ENCODE measurements around the gene DNAI2. TPM values are rescaled to one million over a fixed set of nuclear protein-coding genes. Genes with fewer than 3 reads are reported as not detected.

Gene DNAI2
- total and polyA plus RNA-seq, 9 of the 15 experiments (the other 6 are each of a cell fraction or from before 2014, with no cell fraction given), result not detected

DNA sequence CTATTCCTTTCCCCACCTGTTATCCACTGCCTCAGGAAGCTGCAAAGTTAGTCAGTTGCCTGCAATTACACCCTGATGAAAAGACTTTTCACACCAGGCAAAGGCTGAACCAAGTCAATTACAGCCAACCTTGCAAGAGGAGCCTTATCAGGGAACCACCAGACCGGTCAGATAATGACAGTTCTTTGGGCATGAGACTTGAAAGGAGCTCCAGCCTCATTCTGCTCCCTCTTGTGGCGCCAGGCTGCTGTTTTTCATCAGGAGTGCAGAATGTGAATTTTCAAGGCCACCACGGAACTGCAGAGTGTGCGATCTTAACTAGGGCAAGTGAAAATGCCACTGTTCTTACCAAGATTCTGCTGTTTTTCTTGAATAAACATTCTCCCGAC lies 22.5 kb downstream of the DNAI2 start (continued):
- TF ChIP-seq ZNF699 (CRISPR knock-in tag; IDR thresholded peaks at IDR 0.05; ENCODE audit: insufficient replicate concordance) (no peak), POU5F1 (IDR thresholded peaks at IDR 0.05; ENCODE audit: borderline replicate concordance, low read depth, low read length, partially characterized antibody) (peak; percentile 31), ZNF445 (CRISPR knock-in tag; IDR thresholded peaks at IDR 0.05; ENCODE audit: low read depth) (no peak), ZNF436 (CRISPR knock-in tag; IDR thresholded peaks at IDR 0.05) (no peak), HSF4 (CRISPR knock-in tag; IDR thresholded peaks at IDR 0.05; ENCODE audit: borderline replicate concordance) (no peak), PBX2 (CRISPR knock-in tag; IDR thresholded peaks at IDR 0.05; ENCODE audit: low read depth) (no peak), PBX2 (tag; conservative IDR thresholded peaks at IDR 0.05; ENCODE audit: low read depth) (peak; percentile 54), MCM2 (IDR thresholded peaks at IDR 0.05; ENCODE audit: low read depth) (no peak), ZNF347 (CRISPR knock-in tag; IDR thresholded peaks at IDR 0.05; ENCODE audit: low read depth) (no peak), ZBTB34 (CRISPR knock-in tag; IDR thresholded peaks at IDR 0.05) (no peak), PCBP2 (IDR thresholded peaks at IDR 0.05; ENCODE audit: low read depth, low read length, poor library complexity, severe bottlenecking) (no peak), MCM5 (IDR thresholded peaks at IDR 0.05; ENCODE audit: low read depth) (no peak), ZBTB2 (IDR thresholded peaks at IDR 0.05) (peak; percentile 42; the same call in 1 of the 2 replicates), THRAP3 (IDR thresholded peaks at IDR 0.05; ENCODE audit: borderline replicate concordance) (no peak)
- TF ChIP-seq, protein P1, sequence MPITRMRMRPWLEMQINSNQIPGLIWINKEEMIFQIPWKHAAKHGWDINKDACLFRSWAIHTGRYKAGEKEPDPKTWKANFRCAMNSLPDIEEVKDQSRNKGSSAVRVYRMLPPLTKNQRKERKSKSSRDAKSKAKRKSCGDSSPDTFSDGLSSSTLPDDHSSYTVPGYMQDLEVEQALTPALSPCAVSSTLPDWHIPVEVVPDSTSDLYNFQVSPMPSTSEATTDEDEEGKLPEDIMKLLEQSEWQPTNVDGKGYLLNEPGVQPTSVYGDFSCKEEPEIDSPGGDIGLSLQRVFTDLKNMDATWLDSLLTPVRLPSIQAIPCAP (CRISPR knock-in tag; IDR thresholded peaks at IDR 0.05; ENCODE audit: borderline replicate concordance), result no peak
- TF ChIP-seq, protein P2, sequence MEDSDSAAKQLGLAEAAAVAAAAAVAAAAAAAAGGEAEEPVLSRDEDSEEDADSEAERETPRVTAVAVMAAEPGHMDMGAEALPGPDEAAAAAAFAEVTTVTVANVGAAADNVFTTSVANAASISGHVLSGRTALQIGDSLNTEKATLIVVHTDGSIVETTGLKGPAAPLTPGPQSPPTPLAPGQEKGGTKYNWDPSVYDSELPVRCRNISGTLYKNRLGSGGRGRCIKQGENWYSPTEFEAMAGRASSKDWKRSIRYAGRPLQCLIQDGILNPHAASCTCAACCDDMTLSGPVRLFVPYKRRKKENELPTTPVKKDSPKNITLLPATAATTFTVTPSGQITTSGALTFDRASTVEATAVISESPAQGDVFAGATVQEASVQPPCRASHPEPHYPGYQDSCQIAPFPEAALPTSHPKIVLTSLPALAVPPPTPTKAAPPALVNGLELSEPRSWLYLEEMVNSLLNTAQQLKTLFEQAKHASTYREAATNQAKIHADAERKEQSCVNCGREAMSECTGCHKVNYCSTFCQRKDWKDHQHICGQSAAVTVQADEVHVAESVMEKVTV (CRISPR knock-in tag; IDR thresholded peaks at IDR 0.05), result peak; percentile 81; the same call in 1 of the 2 replicates
- TF ChIP-seq, protein P3, sequence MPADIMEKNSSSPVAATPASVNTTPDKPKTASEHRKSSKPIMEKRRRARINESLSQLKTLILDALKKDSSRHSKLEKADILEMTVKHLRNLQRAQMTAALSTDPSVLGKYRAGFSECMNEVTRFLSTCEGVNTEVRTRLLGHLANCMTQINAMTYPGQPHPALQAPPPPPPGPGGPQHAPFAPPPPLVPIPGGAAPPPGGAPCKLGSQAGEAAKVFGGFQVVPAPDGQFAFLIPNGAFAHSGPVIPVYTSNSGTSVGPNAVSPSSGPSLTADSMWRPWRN (IDR thresholded peaks at IDR 0.05; ENCODE audit: low read depth), result no peak
- TF ChIP-seq, protein P4, sequence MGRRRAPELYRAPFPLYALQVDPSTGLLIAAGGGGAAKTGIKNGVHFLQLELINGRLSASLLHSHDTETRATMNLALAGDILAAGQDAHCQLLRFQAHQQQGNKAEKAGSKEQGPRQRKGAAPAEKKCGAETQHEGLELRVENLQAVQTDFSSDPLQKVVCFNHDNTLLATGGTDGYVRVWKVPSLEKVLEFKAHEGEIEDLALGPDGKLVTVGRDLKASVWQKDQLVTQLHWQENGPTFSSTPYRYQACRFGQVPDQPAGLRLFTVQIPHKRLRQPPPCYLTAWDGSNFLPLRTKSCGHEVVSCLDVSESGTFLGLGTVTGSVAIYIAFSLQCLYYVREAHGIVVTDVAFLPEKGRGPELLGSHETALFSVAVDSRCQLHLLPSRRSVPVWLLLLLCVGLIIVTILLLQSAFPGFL (CRISPR knock-in tag; IDR thresholded peaks at IDR 0.05), result no peak

Measured in K562 (cell line).